PC-3 (cell line): ENCODE measurements around the gene PTGES3. TPM values are rescaled to one million over a fixed set of nuclear protein-coding genes. Genes with fewer than 3 reads are reported as not detected.

Experiments
- ATAC-seq: fragments of 200-7000 bp; cut with Tn5 transposase; 2 replicates; pipeline ENCODE4 v1.9.1; 2020; ENCODE audit warnings: mild to moderate bottlenecking, moderate library complexity
- BruUV-seq: library from RNA; stranded (reverse); fragments of 400-500 nt; replicated peaks from 2 replicates; lab custom pipeline; 2021; lab: Mats Ljungman, UMichigan
- CTCF ChIA-PET: fragments of 300-600 bp; sonication (Branson Sonifier 250); formaldehyde crosslinking; loops from one replicate; lab custom pipeline; 2022; ENCODE audit warnings: antibody characterized with exemption; lab: Charles Lee
- POLR2A ChIA-PET: fragments of 300-600 bp; sonication (Branson Sonifier 250); formaldehyde crosslinking; loops from one replicate; lab custom pipeline; 2022; ENCODE audit warnings: antibody characterized with exemption; ENCODE audit not compliant: unreplicated experiment; lab: Charles Lee
- DNase-seq: peaks from one replicate; pipeline ENCODE4 v3.0.0-alpha.2; 2015
- H2AFZ ChIP-seq: fragments of 300-600 bp; sonication (generic); 2 replicates; pipeline ENCODE4 v1.6.0; 2016; ENCODE audit warnings: antibody characterized with exemption, low read length
- H3F3A ChIP-seq: fragments of 300-600 bp; sonication (generic); one replicate; pipeline ENCODE4 v1.6.0; 2017; ENCODE audit warnings: antibody characterized with exemption, low read length, control low read depth, mild to moderate bottlenecking; ENCODE audit not compliant: unreplicated experiment
- H3K27ac ChIP-seq: fragments of 300-600 bp; sonication (generic); 2 replicates; pipeline ENCODE4 v1.5.1; 2016; ENCODE audit warnings: mild to moderate bottlenecking, low read length
- H3K27me3 ChIP-seq: fragments of 300-600 bp; sonication (generic); 2 replicates; pipeline ENCODE4 v1.6.1; 2016; ENCODE audit warnings: low read length, mixed read lengths
- H3K36me3 ChIP-seq: fragments of 300-600 bp; sonication (generic); 2 replicates; pipeline ENCODE4 v1.6.1; 2016; ENCODE audit warnings: low read depth, mixed run types, low read length, mixed read lengths
- H3K4me1 ChIP-seq: fragments of 300-600 bp; sonication (generic); 2 replicates; pipeline ENCODE4 v1.5.1; 2016; ENCODE audit warnings: low read length; ENCODE audit not compliant: insufficient read depth
- H3K4me2 ChIP-seq: fragments of 300-600 bp; sonication (generic); 2 replicates; pipeline ENCODE4 v1.6.0; 2016; ENCODE audit warnings: low read length
- H3K4me3 ChIP-seq: fragments of 300-600 bp; sonication (generic); 2 replicates; pipeline ENCODE4 v1.5.1; 2016; ENCODE audit warnings: mild to moderate bottlenecking, low read length, mixed read lengths
- H3K79me2 ChIP-seq: fragments of 300-600 bp; sonication (generic); 2 replicates; pipeline ENCODE4 v1.6.1; 2017; ENCODE audit warnings: low read length, mixed read lengths
- H3K9ac ChIP-seq: fragments of 300-600 bp; sonication (generic); 2 replicates; pipeline ENCODE4 v1.6.0; 2016; ENCODE audit warnings: mild to moderate bottlenecking, low read length
- H3K9me2 ChIP-seq: fragments of 300-600 bp; sonication (generic); replicated peaks from 2 replicates; pipeline ENCODE4 v1.6.1; 2016; ENCODE audit warnings: mixed run types, low read length, mixed read lengths
- H3K9me3 ChIP-seq: fragments of 300-600 bp; sonication (generic); 2 replicates; pipeline ENCODE4 v1.6.1; 2016; ENCODE audit warnings: low read length, mixed read lengths
- H4K20me1 ChIP-seq: fragments of 300-600 bp; sonication (generic); 2 replicates; pipeline ENCODE4 v1.6.1; 2016; ENCODE audit warnings: low read length, mixed read lengths
- EZH2 ChIP-seq: fragments of 300-600 bp; sonication (generic); IDR thresholded peaks from one replicate; pipeline ENCODE4 v1.6.1; 2017; ENCODE audit warnings: antibody characterized with exemption, mild to moderate bottlenecking, low read length; ENCODE audit not compliant: unreplicated experiment
- EZH2phosphoT487 ChIP-seq: fragments of 300-600 bp; sonication (generic); IDR thresholded peaks from 2 replicates; pipeline ENCODE4 v1.6.1; 2018; ENCODE audit warnings: mild to moderate bottlenecking, antibody characterized with exemption, low read length, borderline replicate concordance
- intact Hi-C: fragments of 100-400 bp; cut with micrococcal nuclease; formaldehyde crosslinking; loops from 2 replicates; pipeline ENCODE4 v1.9.0; 2023
- total RNA-seq: library from RNA; depleted of rRNA; stranded (reverse); fragments of >200 nt; gene quantifications from 2 replicates; pipeline ENCODE4 v1.2.3, GENCODE V29; 2014
- TF ChIP-seq, protein P1 (sequence below): fragments of 300-600 bp; sonication (generic); conservative IDR thresholded peaks from 2 replicates; pipeline ENCODE4 v1.5.1; 2017; ENCODE audit warnings: antibody characterized with exemption, low read depth, mild to moderate bottlenecking, low read length

Gene PTGES3
- total RNA-seq, 1 experiment from 2014 or later, result 165 TPM

DNA sequence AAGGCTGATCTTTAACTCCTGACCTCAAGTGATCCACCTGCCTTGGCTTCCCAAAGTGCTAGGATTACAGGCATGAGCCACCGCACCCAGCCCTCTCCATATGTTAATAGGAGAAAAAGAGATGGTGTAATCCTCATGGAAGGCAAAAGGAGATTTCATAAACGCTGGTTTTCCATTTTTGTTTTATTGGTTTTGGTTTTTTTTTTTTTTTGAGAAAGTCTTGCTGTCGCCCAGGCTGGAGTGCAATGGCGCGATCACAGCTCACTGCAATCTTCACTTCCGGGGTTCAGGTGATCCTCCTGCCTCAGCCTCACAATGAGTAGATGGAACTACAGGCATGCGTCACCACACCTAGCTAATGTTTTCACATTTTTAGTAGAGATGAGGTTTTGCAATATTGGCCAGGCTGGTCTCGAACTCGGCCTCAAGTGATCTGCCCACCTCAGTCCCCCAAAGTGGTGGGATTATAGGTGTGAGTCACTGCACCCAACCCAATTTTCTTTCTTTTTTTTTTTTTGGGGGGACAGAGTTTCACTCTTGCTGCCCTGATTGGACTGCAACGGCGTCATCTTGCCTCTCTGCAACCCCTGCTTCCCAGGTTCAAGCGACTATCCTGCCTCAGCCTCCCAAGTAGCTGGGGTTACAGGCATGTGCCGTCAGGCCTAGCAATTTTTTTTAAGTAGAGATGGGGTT, 8.1 kb downstream of the PTGES3 start:
- H3K4me3 ChIP-seq, result no peak overlapping the region
- H3K9ac ChIP-seq, result no peak overlapping the region
- H3K4me1 ChIP-seq, result peaks cover 11% of the 10 kb centered on the region; the same call in 1 of the 2 replicates
- POLR2A ChIA-PET, result no interaction called here
- peaks cover 78% of the 10 kb centered on the region for H4K20me1 ChIP-seq
- no peak for ATAC-seq
- H3K79me2 ChIP-seq, result peaks cover 100% of the 10 kb centered on the region
- TF ChIP-seq EZH2phosphoT487 (no peak), EZH2 (no peak)
- TF ChIP-seq, protein P1, sequence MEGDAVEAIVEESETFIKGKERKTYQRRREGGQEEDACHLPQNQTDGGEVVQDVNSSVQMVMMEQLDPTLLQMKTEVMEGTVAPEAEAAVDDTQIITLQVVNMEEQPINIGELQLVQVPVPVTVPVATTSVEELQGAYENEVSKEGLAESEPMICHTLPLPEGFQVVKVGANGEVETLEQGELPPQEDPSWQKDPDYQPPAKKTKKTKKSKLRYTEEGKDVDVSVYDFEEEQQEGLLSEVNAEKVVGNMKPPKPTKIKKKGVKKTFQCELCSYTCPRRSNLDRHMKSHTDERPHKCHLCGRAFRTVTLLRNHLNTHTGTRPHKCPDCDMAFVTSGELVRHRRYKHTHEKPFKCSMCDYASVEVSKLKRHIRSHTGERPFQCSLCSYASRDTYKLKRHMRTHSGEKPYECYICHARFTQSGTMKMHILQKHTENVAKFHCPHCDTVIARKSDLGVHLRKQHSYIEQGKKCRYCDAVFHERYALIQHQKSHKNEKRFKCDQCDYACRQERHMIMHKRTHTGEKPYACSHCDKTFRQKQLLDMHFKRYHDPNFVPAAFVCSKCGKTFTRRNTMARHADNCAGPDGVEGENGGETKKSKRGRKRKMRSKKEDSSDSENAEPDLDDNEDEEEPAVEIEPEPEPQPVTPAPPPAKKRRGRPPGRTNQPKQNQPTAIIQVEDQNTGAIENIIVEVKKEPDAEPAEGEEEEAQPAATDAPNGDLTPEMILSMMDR, result no peak
- no peak overlapping the region for H2AFZ ChIP-seq
- no peaks in the 10 kb centered on the region for H3K9me3 ChIP-seq
- intact Hi-C loops, result no loop called here
- no TSS peak for BruUV-seq
- no peak overlapping the region for H3K27ac ChIP-seq
- no peaks in the 10 kb centered on the region for H3K27me3 ChIP-seq
- CTCF ChIA-PET, result no interaction called here
- H3K36me3 ChIP-seq, result peaks cover 40% of the 10 kb centered on the region
- H3F3A ChIP-seq, result peaks cover 14% of the 10 kb centered on the region
- no peaks in the 10 kb centered on the region for H3K9me2 ChIP-seq
- no peak overlapping the region for H3K4me2 ChIP-seq
- no peak for DNase-seq

- peaks cover 11% of the 10 kb centered on the region; the same call in 1 of the 2 replicates for H3K4me1 ChIP-seq
- H3K36me3 ChIP-seq, result peaks cover 40% of the 10 kb centered on the region
- peaks cover 99% of the 10 kb centered on the region for H3K79me2 ChIP-seq
- intact Hi-C loops, result no loop called here
- peaks cover 14% of the 10 kb centered on the region for H3F3A ChIP-seq
- no TSS peak for BruUV-seq
- ChIA-PET CTCF (no interaction called here), POLR2A (no interaction called here)
- no peak overlapping the region for H3K27ac ChIP-seq
- H2AFZ ChIP-seq, result no peak overlapping the region
- DNase-seq (no peak), ATAC-seq (no peak)
- H4K20me1 ChIP-seq, result peaks cover 71% of the 10 kb centered on the region
- TF ChIP-seq EZH2 (no peak), EZH2phosphoT487 (no peak)
- TF ChIP-seq, protein P1, result no peak
- no peaks in the 10 kb centered on the region for H3K9me3 ChIP-seq
- H3K9me2 ChIP-seq, result no peaks in the 10 kb centered on the region
- H3K4me2 ChIP-seq, result no peak overlapping the region
- H3K4me3 ChIP-seq, result no peak overlapping the region
- H3K27me3 ChIP-seq, result no peaks in the 10 kb centered on the region
- no peak overlapping the region for H3K9ac ChIP-seq
Measured at GRCh38 chr12:56678852-56679251, 9.2 kb downstream of the PTGES3 start.

DNA sequence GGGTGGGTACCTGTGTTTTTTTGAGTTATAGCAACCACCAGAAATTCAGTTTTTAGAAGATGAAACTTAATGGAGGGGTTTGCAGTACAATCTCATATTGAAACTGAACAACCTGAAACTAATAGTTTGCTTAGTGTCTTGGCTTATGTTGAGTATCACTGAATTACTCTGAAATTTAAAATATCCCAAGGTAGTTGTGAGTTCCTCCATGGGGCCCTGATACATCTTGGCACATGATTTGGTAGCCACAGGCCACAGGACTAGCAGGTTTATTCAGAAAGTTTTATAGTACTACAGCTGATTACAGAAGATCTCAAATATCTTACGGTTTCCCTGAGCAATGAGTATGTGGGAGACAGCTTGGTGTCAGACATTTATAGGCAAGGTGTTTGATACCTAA, 10.4 kb downstream of the PTGES3 start:
- ChIA-PET POLR2A (no interaction called here), CTCF (no interaction called here)
- no TSS peak for BruUV-seq
- Histone ChIP-seq H3K27ac (no peak overlapping the region), H3K4me2 (no peak overlapping the region), H3K9ac (no peak overlapping the region), H3K79me2 (peaks cover 99% of the 10 kb centered on the region), H3K36me3 (peaks cover 46% of the 10 kb centered on the region), H2AFZ (no peak overlapping the region), H3F3A (peaks cover 14% of the 10 kb centered on the region), H3K9me3 (no peaks in the 10 kb centered on the region), H3K9me2 (no peaks in the 10 kb centered on the region), H4K20me1 (peaks cover 72% of the 10 kb centered on the region), H3K4me3 (no peak overlapping the region), H3K4me1 (peaks cover 7% of the 10 kb centered on the region; the same call in 1 of the 2 replicates), H3K27me3 (no peaks in the 10 kb centered on the region)
- TF ChIP-seq EZH2 (no peak), EZH2phosphoT487 (no peak)
- TF ChIP-seq, protein P1, result no peak
- no peak for ATAC-seq
- no peak for DNase-seq
- intact Hi-C loops, result no loop called here
